CD14-positive monocyte (primary cell): ENCODE results near the gene ADAMTS9. TPM values are rescaled to one million over a fixed set of nuclear protein-coding genes. Genes with fewer than 3 reads are reported as not detected.

Source experiments
- DNase-seq, 3 donors: peaks; one replicate each; pipeline ENCODE4 v3.0.0-alpha.2; 2011 to 2022
- H2AFZ ChIP-seq: 2 replicates; pipeline ENCODE4 v1.6.0; 2012; ENCODE audit warnings: mild to moderate bottlenecking, low read depth, low read length, inconsistent platforms; ENCODE audit not compliant: insufficient read depth, poor library complexity, severe bottlenecking
- H3K27ac ChIP-seq, 2 donors: 1 replicate in 1 of 2; 2 replicates in 1 of 2; pipeline ENCODE4 v1.5.1; 2012 to 2013; ENCODE audit warnings: low read length in 2 of 2, control low read depth in 1 of 2, inconsistent platforms in 1 of 2, low read depth in 1 of 2, mild to moderate bottlenecking in 1 of 2
- H3K27me3 ChIP-seq, 2 donors: one replicate each; pipeline versions ENCODE4 v1.6.0 to v1.6.1; 2011 to 2013; ENCODE audit warnings: low read length in 2 of 2; ENCODE audit not compliant: control insufficient read depth in 2 of 2, insufficient read depth in 2 of 2
- H3K36me3 ChIP-seq, 2 donors: replicated peaks in 1 of 2; 1 replicate in 1 of 2; 2 replicates in 1 of 2; pipeline versions ENCODE4 v1.5.1 to v1.6.1; 2012 to 2013; ENCODE audit warnings: low read length in 2 of 2, control low read depth in 1 of 2, inconsistent platforms in 1 of 2, mild to moderate bottlenecking in 1 of 2; ENCODE audit not compliant: insufficient read depth in 2 of 2, control insufficient read depth in 1 of 2
- H3K4me1 ChIP-seq, 2 donors: 1 replicate in 1 of 2; 2 replicates in 1 of 2; pipeline versions ENCODE4 v1.5.1 to v1.6.1; 2012 to 2013; ENCODE audit warnings: low read length in 2 of 2, control low read depth in 1 of 2, inconsistent platforms in 1 of 2, mild to moderate bottlenecking in 1 of 2, moderate library complexity in 1 of 2; ENCODE audit not compliant: insufficient read depth in 2 of 2, control insufficient read depth in 1 of 2
- H3K4me2 ChIP-seq: replicated peaks from 2 replicates; pipeline ENCODE3; 2012; ENCODE audit warnings: low read length, moderate library complexity, mild to moderate bottlenecking; ENCODE audit not compliant: poor library complexity, severe bottlenecking; ENCODE audit errors: extremely low read depth
- H3K4me3 ChIP-seq, 3 experiments: fragments of 200-600 bp in 1 of 3; sonication (generic) in 1 of 3; replicated peaks in 1 of 3; 1 replicate in 2 of 3; 2 replicates in 1 of 3; pipeline ENCODE4 v1.5.1; 2011 to 2013; ENCODE audit warnings: low read length in 3 of 3, mild to moderate bottlenecking in 3 of 3, control low read depth in 2 of 3, low read depth in 2 of 3, inconsistent platforms in 1 of 3, moderate library complexity in 1 of 3
- H3K79me2 ChIP-seq: 2 replicates; pipeline ENCODE4 v1.6.0; 2012; ENCODE audit warnings: mild to moderate bottlenecking, control low read depth, inconsistent platforms, low read length, moderate library complexity; ENCODE audit not compliant: insufficient read depth
- H3K9ac ChIP-seq: 2 replicates; pipeline ENCODE4 v1.6.0; 2017; ENCODE audit warnings: low read length, mild to moderate bottlenecking; ENCODE audit not compliant: insufficient read depth, poor library complexity, severe bottlenecking
- H3K9me3 ChIP-seq, 2 donors: replicated peaks in 1 of 2; 1 replicate in 1 of 2; 2 replicates in 1 of 2; pipeline versions ENCODE4 v1.5.1 to v1.6.1; 2012 to 2013; ENCODE audit warnings: low read length in 2 of 2, control low read depth in 1 of 2; ENCODE audit not compliant: control insufficient read depth in 1 of 2, insufficient read depth in 1 of 2
- H4K20me1 ChIP-seq: 2 replicates; pipeline ENCODE4 v1.6.0; 2012; ENCODE audit warnings: mild to moderate bottlenecking, low read length, control low read depth, moderate library complexity; ENCODE audit not compliant: insufficient read depth
- H3K27ac Mint-ChIP-seq, 7 donors: one replicate each; pipeline ENCODE4 v1.8.0; 2020; ENCODE audit warnings: mild to moderate bottlenecking in 7 of 7, mixed read lengths in 7 of 7, moderate library complexity in 6 of 7, inconsistent platforms in 2 of 7
- H3K27me3 Mint-ChIP-seq, 3 donors: one replicate each; pipeline ENCODE4 v1.8.0; 2021 to 2022; ENCODE audit warnings: low read depth in 3 of 3, mild to moderate bottlenecking in 3 of 3, mixed read lengths in 3 of 3, moderate library complexity in 3 of 3, inconsistent platforms in 1 of 3
- H3K36me3 Mint-ChIP-seq, 2 donors: one replicate each; pipeline ENCODE4 v1.8.0; 2020; ENCODE audit warnings: mixed read lengths in 2 of 2, inconsistent platforms in 1 of 2, mild to moderate bottlenecking in 1 of 2
- H3K4me1 Mint-ChIP-seq: one replicate; pipeline ENCODE4 v1.8.0; 2020; ENCODE audit warnings: mild to moderate bottlenecking, mixed read lengths
- H3K4me3 Mint-ChIP-seq, 2 donors: one replicate each; pipeline ENCODE4 v1.8.0; 2020; ENCODE audit warnings: mild to moderate bottlenecking in 2 of 2, mixed read lengths in 2 of 2, moderate library complexity in 1 of 2
- H3K9me3 Mint-ChIP-seq, 7 donors: one replicate each; pipeline ENCODE4 v1.8.0; 2020 to 2022; ENCODE audit warnings: mixed read lengths in 7 of 7, mild to moderate bottlenecking in 6 of 7, moderate library complexity in 6 of 7, inconsistent platforms in 2 of 7
- WGBS: methylation state at CpG from one replicate; pipeline ENCODE4 v1.1.5; 2013; ENCODE audit warnings: missing lambda C conversion rate; ENCODE audit not compliant: insufficient coverage; 5-methylcytosine and 5-hydroxymethylcytosine counted together
- intact Hi-C, 2 donors: fragments of 100-400 bp; cut with micrococcal nuclease; formaldehyde crosslinking; loops; one replicate each; pipeline versions ENCODE4 v1.15.0 to v1.15.1; 2023
- polyA plus RNA-seq, 3 donors: library from polyadenylated mRNA; depleted of rRNA in 1 of 3; unstranded in 2 of 3; stranded (reverse) in 1 of 3; fragments of 300-500 nt in 2 of 3; fragments of >200 nt in 1 of 3; fragmentation: Illumina TruSeq in 2 of 3; gene quantifications; 1 replicate in 2 of 3; 2 replicates in 1 of 3; pipeline ENCODE4 v1.2.3, GENCODE V29; 2012 to 2021
- TF ChIP-seq, protein P1 (sequence below): fragments of 200-600 bp; IDR thresholded peaks from one replicate; pipeline ENCODE4 v1.8.0; 2022; ENCODE audit warnings: antibody characterized with exemption, mild to moderate bottlenecking

Gene ADAMTS9
- polyA plus RNA-seq, 3 donors: not detected

DNA sequence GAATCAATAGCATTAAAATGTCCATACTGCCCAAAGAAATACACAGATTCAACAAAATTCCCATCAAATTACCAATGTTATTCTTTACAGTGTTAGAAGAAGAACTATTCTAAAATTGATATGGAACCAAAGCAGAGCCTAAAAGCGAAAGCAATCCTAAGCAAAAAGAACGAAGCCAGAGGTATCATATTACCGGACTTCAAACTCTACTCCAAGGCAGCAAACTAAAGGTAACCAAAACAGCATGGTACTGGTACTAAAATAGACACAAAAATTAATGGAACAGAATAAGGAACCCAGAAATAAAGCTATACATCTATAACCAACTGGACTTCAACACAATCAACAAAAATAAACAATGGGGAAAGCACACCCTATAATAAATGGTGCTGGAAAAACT is 167.5 kb downstream of the ADAMTS9 start:
- H3K4me3 ChIP-seq: no peak overlapping the region
- no peak overlapping the region for H3K27ac Mint-ChIP-seq
- peaks cover 0 to 3% (median 2%) of the 10 kb centered on the region in 7 donors for H3K9me3 Mint-ChIP-seq
- no peak for DNase-seq
- H3K4me1 Mint-ChIP-seq: no peaks in the 10 kb centered on the region
- H3K27ac ChIP-seq: no peak overlapping the region
- no peak overlapping the region for H2AFZ ChIP-seq
- H3K4me3 Mint-ChIP-seq: no peak overlapping the region
- H3K36me3 Mint-ChIP-seq: no peaks in the 10 kb centered on the region
- no peaks in the 10 kb centered on the region for H4K20me1 ChIP-seq
- H3K79me2 ChIP-seq: no peaks in the 10 kb centered on the region
- intact Hi-C loops: no loop called here
- H3K4me2 ChIP-seq: no peak overlapping the region
- no CpG with 5 or more reads among the region's 3 CpGs for WGBS
- no peaks in the 10 kb centered on the region for H3K4me1 ChIP-seq
- no peaks in the 10 kb centered on the region for H3K36me3 ChIP-seq
- H3K9ac ChIP-seq: no peak overlapping the region
- peaks cover 0 to 6% (median 0%) of the 10 kb centered on the region in 3 donors for H3K27me3 Mint-ChIP-seq
- no peaks in the 10 kb centered on the region for H3K9me3 ChIP-seq
- TF ChIP-seq, protein P1, sequence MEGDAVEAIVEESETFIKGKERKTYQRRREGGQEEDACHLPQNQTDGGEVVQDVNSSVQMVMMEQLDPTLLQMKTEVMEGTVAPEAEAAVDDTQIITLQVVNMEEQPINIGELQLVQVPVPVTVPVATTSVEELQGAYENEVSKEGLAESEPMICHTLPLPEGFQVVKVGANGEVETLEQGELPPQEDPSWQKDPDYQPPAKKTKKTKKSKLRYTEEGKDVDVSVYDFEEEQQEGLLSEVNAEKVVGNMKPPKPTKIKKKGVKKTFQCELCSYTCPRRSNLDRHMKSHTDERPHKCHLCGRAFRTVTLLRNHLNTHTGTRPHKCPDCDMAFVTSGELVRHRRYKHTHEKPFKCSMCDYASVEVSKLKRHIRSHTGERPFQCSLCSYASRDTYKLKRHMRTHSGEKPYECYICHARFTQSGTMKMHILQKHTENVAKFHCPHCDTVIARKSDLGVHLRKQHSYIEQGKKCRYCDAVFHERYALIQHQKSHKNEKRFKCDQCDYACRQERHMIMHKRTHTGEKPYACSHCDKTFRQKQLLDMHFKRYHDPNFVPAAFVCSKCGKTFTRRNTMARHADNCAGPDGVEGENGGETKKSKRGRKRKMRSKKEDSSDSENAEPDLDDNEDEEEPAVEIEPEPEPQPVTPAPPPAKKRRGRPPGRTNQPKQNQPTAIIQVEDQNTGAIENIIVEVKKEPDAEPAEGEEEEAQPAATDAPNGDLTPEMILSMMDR: no peak
- no peaks in the 10 kb centered on the region for H3K27me3 ChIP-seq

DNA sequence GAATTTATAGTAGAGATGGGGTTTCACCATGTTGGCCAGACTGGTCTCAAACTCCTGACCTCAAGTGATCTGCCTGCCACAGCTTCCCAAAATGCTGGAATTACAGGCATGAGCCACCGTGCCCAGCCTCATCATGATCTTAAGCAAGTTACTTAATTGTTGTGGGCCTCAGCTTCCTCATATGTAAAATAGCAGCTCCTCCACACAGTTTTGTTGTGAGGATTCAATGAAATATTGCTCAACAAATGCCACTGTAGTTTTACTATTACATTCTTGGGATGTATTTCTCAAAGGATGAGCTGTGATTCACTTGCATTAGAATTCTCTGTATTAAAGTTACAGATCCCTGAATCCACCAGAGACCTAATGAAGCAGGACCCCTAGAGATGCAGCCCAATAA is 168.8 kb downstream of the ADAMTS9 start:
- Histone ChIP-seq H3K79me2 (no peaks in the 10 kb centered on the region), H3K4me2 (no peak overlapping the region), H3K4me3 (no peak overlapping the region), H3K27me3 (no peaks in the 10 kb centered on the region), H3K27ac (no peak overlapping the region), H3K36me3 (no peaks in the 10 kb centered on the region), H3K9me3 (no peaks in the 10 kb centered on the region), H3K9ac (no peak overlapping the region), H3K4me1 (no peaks in the 10 kb centered on the region), H4K20me1 (no peaks in the 10 kb centered on the region), H2AFZ (no peak overlapping the region)
- no peak for DNase-seq
- WGBS: no CpG with 5 or more reads among the region's 1 CpG
- intact Hi-C loops: no loop called here
- peaks cover 0 to 6% (median 0%) of the 10 kb centered on the region in 3 donors for H3K27me3 Mint-ChIP-seq
- H3K9me3 Mint-ChIP-seq: peaks cover 0 to 5% (median 3%) of the 10 kb centered on the region in 7 donors
- no peak overlapping the region for H3K4me3 Mint-ChIP-seq
- TF ChIP-seq, protein P1: no peak
- no peak overlapping the region for H3K27ac Mint-ChIP-seq
- no peaks in the 10 kb centered on the region for H3K36me3 Mint-ChIP-seq
- H3K4me1 Mint-ChIP-seq: no peaks in the 10 kb centered on the region
